HL-60 (cell line): Measurements from ENCODE around the gene LUZP1.
A peak's percentile ranks its signal among the peaks of the same experiment; 100 is the strongest.

Source experiments
- DNase-seq, 2 experiments: peaks; one replicate each; pipeline ENCODE4 v3.0.0-alpha.2; 2010 to 2020; ENCODE audit warnings: low read depth in 1 of 2, low spot score in 1 of 2
- H3K27ac ChIP-seq: fragments of 250-450 bp; sonication (Bioruptor Pico); replicated peaks from 2 replicates; pipeline ENCODE4 v1.5.1; 2020; ENCODE audit warnings: mild to moderate bottlenecking, moderate library complexity
- H3K27me3 ChIP-seq: fragments of 250-450 bp; sonication (Bioruptor Pico); 2 replicates; pipeline ENCODE4 v1.5.1; 2021; ENCODE audit warnings: mild to moderate bottlenecking, moderate library complexity; ENCODE audit not compliant: insufficient read depth, poor library complexity, severe bottlenecking
- H3K4me3 ChIP-seq: replicated peaks from 2 replicates; pipeline ENCODE4 v1.5.1; 2011; ENCODE audit warnings: mild to moderate bottlenecking, control low read depth, low read length; ENCODE audit not compliant: insufficient read depth
- GABPA ChIP-seq: IDR thresholded peaks from 2 replicates; pipeline ENCODE4 v1.6.1; 2012; ENCODE audit warnings: low read depth
- POLR2AphosphoS5 ChIP-seq: IDR thresholded peaks from 2 replicates; pipeline ENCODE4 v1.6.1; 2012; ENCODE audit warnings: low read depth
- REST ChIP-seq: IDR thresholded peaks from 2 replicates; pipeline ENCODE4 v1.6.1; 2012; ENCODE audit warnings: low read depth; ENCODE audit not compliant: insufficient replicate concordance
- SPI1 ChIP-seq: IDR thresholded peaks from 2 replicates; pipeline ENCODE4 v1.6.1; 2012; ENCODE audit warnings: low read depth, mild to moderate bottlenecking, borderline replicate concordance
- TF ChIP-seq, protein P1 (sequence below): IDR thresholded peaks from one replicate; pipeline ENCODE4 v1.5.1; 2011; ENCODE audit warnings: low read length, control low read depth, inconsistent platforms; ENCODE audit not compliant: insufficient read depth

The LUZP1 gene

DNA sequence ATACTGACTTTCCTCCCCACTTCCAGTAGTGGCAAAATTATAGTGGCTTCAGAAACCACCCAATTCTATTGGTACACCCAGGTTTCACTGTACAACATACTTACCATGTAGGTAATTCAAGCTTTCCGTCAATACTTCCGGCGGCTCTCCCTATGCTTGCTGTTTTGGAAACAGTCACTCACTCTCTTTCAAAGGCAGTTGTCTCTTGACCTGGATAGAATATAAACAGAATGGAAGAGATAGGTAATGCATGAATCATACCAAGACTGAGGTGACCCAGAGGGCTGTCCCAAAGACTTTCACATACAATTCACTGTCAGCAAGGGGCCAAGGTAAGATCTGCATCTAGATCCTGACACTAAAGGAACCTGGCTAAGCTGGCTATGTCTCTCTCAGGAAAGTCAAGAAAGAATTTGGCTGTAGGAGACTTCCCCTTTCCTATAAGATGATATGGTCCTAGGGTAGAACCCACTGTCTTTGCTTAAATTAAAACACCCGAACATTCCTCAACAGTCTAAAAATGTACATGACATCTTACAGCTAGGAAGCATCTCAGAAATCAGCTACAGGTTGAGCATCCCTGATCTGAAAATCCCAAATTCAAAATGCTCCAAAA, 59.6 kb downstream of the LUZP1 start:
- H3K27ac ChIP-seq = no peak overlapping the region
- TF ChIP-seq POLR2AphosphoS5 (no peak), GABPA (no peak), REST (no peak), SPI1 (peak; percentile 68; the same call in 1 of the 2 replicates)
- TF ChIP-seq, protein P1, sequence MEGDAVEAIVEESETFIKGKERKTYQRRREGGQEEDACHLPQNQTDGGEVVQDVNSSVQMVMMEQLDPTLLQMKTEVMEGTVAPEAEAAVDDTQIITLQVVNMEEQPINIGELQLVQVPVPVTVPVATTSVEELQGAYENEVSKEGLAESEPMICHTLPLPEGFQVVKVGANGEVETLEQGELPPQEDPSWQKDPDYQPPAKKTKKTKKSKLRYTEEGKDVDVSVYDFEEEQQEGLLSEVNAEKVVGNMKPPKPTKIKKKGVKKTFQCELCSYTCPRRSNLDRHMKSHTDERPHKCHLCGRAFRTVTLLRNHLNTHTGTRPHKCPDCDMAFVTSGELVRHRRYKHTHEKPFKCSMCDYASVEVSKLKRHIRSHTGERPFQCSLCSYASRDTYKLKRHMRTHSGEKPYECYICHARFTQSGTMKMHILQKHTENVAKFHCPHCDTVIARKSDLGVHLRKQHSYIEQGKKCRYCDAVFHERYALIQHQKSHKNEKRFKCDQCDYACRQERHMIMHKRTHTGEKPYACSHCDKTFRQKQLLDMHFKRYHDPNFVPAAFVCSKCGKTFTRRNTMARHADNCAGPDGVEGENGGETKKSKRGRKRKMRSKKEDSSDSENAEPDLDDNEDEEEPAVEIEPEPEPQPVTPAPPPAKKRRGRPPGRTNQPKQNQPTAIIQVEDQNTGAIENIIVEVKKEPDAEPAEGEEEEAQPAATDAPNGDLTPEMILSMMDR = no peak
- no peak overlapping the region for H3K4me3 ChIP-seq

DNA sequence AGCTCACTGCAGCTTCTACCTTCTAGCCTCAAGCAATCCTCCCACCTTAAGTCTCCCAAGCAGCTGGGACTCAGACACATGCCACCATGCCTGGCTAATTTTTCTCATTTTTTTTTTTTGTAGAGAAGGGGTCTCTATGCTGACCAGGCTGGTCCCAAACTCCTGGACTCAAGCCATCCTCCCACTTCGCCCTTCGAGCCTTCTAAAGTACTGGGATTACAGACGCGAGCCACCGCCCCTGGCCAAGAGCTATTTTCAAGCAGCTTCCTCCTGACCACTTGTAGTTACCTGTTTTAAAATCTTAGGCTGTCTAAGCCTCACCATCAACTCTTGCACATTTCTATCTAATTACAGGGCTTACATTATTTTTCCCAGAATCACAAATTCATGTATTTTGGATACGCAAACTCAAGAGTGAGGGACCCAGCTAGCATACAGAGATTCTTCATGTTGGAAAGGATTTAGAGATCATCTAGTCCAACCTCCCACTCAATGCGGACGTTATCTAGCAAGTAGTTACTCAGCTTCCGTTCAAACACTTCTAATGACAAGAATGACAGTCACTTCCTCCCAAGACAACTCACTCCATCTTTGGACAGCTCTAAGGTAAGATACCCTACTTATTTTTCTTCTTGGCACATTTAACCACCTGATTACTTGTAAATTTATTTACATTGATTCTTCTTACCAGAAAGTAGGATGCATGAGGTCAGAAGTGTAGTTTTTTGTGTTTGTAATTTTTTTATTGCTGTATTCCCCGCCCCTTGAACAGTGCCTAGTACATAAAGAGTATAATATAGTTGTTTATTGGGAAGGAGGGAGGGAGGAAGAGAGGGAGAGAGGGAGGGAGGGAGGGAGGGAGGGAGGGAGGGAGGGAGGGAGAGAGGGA, 65.4 kb downstream of the LUZP1 start:
- no peak overlapping the region for H3K27ac ChIP-seq
- DNase-seq = peak; percentile 14 to 21
- no peak for TF ChIP-seq GABPA
- no peak for TF ChIP-seq REST
- peak; percentile 73; the same call in 1 of the 2 replicates for TF ChIP-seq SPI1
- TF ChIP-seq, protein P1 = no peak
- no peak for TF ChIP-seq POLR2AphosphoS5
- no peak overlapping the region for H3K4me3 ChIP-seq
- H3K27me3 ChIP-seq = no peaks in the 10 kb centered on the region

More for the DNA sequence above, 59.6 kb downstream of the LUZP1 start:
- H3K27me3 ChIP-seq = no peaks in the 10 kb centered on the region
- no peak for DNase-seq

- no peak for DNase-seq
- Histone ChIP-seq H3K27ac (no peak overlapping the region), H3K27me3 (no peaks in the 10 kb centered on the region), H3K4me3 (no peak overlapping the region)
- TF ChIP-seq SPI1 (no peak), GABPA (no peak), REST (no peak), POLR2AphosphoS5 (no peak)
- TF ChIP-seq, protein P1 = no peak
These were observed 66.4 kb downstream of the LUZP1 start for GRCh38 chr1:23102289-23102688.
